ENCODE measurements around the gene NPR3.
"Not testable (repeated sequence)": the region's sequence is repeated elsewhere in the genome, so short reads cannot be mapped to it uniquely, and the experiment has no call there.

NPR3 gene

GRCh38 chr5:32769711-32770110 is 58.6 kb downstream of the NPR3 start:
- DNase-seq = no peak

- DNase-seq = no peak
These were observed 59.3 kb downstream of the NPR3 start for GRCh38 chr5:32770444-32770843.

GRCh38 chr5:32771037-32771436 is 59.9 kb downstream of the NPR3 start:
- no peak for DNase-seq

DNA sequence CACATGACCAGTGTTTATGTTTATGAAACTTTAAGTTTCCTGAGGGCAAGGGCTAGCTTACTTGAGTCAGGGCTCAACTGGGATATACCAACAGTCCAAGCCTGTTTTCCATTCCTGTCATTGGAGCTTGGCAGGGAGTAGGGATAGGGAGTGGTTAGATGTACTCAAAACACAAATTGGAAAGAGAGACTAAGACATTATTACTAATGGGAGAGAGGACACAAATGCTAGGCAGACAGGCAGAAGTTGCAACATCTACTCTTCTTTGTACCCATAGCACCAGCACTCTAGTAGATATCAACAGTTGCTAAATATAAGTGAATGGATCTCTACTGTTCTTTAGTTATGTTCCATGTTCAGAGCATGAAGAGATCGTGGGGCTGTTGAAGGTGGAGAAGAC is 62.8 kb downstream of the NPR3 start:
- DNase-seq = no peak

DNA sequence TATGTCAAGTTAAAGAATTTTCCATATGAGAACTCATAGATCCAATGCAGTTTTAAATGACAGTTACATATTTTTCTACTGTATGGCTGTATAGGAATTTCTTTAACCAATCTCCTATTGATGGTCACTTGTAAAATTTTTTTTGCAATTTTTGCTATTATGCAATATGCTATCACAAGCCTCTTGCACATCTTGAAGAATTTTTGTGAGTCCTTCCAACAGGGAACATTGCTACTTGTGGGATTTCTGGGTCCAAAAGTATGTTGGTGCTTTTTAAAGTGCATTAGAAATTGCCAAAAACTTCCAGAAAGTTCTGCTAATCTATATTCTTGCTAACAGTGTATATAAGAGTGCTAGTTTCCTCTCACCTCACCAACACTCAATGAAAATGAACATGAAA is 65.1 kb downstream of the NPR3 start:
- no peak for DNase-seq

GRCh38 chr5:32777222-32777621 is 66.1 kb downstream of the NPR3 start:
- DNase-seq = no peak

DNA sequence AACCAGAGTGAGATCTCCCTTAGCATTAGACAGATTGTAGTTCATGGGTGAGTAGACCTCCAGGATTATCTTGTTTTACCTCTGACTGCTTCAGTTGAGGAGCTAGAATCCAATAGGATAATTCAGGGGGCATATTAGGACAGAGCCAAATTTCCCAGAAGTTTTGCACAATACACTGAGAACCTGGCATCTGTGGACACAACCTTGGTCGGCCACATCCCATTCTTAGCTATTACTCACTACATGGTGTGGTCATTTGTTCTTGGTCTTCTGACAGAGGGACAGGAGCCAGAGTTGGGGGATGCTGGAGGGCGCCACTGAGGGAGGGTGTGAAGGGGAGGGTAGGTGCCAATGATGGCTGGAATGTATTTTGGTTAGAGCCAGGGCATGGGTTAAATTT is 66.6 kb downstream of the NPR3 start:
- no peak for DNase-seq

GRCh38 chr5:32778403-32778802 is 67.3 kb downstream of the NPR3 start:
- no peak for DNase-seq

GRCh38 chr5:32779754-32780415 is 68.8 kb downstream of the NPR3 start:
- no peak for DNase-seq

GRCh38 chr5:32780508-32780919 is 69.4 kb downstream of the NPR3 start:
- DNase-seq = no peak

DNA sequence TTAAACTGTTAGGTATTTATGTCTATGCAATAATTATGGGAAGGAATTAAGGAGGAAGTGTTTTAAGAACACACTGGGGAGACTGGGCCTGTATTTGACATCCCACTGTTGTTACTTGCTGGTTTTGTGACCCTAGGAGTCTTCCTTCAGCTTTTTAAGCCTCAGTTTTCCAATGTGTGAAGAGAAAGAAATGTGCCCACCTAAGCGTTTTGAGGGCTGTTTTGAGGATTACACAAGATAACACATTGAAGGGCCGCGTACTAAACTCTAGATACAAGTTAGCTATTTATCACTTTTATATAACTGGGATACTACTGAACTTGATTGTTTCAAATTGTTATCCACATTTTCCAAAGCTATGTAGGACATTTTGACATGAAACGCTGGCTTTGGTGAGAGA is 72.5 kb downstream of the NPR3 start:
- DNase-seq = no peak

DNA sequence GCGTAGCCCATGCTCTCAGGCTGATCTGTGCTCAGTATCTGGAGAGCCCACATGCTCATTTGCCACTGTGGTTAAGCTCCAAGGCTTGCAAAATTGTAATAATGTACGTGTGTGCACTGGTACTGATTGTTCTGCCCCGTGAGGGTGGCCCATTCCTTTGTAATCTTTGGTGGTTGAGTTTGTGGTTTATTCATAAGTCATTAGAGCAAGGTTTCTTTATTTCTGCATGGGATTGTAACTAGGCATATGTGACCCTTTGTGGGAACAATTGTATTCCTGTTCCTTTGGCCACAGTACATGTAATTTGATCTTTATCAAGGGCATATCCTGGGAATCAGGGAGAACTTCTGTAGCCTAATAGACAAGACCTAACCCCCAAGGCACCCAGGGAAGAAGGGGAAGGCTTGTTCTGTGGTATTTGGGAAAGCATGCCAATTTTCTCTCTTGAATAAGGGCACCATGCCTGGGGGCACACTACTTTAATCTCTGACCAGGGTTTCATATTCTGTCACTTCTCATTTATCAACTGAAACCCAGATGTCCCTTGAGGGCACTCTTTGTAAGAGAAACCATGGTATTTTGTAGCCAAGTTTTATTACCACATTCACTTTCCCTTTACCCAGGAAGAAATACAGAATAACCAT is 74.6 kb downstream of the NPR3 start:
- no peak for DNase-seq

- DNase-seq = no peak
These were observed 75.2 kb downstream of the NPR3 start for GRCh38 chr5:32786311-32786710.

DNA sequence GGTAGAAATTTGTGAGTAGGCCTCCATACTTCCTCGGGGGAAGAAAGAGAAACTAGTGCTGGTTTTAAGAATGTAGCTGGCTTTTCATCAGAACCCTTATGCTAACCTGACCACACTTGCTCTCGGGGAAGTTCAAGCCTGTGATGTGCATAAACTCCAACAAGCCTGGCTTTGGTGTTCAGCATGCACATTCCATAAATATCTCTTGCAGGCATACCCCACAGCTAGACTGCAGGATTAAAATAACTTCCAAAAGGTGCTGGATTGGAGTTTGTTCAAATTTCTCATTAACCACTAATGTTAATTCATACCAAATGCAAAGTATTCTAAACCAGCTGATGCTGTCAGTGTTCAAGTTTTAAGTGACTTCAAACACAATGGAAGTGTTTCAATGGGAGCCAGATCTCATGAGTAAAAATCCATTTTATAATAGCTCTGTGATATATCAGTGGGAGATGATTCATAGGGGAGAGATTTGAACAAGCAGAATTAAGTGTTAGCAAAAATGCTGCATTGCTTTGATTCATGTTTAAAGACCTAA is 79.4 kb downstream of the NPR3 start:
- no peak for DNase-seq

DNA sequence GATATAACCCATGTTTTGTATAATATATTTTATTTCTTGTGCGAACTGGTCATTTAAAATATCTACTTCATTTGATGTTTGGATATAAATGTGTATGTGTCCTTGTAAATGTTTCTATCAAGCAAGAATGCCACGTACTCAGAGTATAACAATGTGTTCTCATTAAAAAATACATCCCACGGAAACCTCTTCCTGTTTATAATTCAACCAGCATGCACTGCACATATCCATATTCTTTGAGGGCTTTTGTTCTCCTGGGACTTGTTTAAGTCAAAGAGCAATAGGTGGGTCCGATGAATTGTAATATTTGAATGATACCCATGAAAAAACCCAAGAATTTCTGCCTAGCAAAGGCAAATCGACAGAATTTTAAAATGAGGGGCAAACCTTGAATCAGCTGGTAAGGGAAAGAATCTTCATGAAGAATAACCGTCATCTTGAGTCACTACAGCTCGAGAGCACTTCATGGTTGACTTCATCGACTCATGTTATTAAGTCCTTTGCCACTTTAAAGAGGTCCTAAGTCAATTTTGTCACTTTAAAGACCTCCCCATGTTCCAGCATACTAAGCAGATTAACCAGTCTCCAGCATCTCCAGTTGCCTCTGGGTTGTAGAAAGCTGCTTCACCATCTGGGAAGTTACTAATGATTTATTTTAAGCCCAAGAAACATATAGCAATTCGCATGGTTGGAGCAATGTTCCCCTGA is 80.6 kb downstream of the NPR3 start:
- DNase-seq = no peak

DNA sequence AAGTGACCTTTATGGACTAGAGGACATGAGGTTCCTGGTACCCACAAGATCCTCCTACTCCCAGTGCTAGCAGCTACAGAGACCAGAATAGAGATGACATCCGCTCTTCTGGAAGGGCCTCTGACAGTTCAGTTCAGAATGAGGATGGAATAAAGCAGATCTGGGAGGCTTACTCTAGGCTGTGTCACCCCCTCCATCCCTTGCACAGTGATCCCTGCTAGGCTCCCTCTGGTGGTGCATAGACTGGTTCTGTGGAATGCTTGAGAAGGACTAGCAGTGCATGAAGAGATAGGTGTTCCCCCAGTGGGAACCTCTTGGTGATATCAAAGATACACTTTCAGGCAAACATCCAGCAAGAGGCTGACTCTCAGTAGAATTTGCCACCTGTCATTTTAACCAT is 83.0 kb downstream of the NPR3 start:
- DNase-seq = no peak

- DNase-seq = peak; percentile 34 to 41
These were observed 91.6 kb downstream of the NPR3 start for GRCh38 chr5:32802764-32803163.

GRCh38 chr5:32803656-32804055 is 92.5 kb downstream of the NPR3 start:
- DNase-seq = no peak

DNA sequence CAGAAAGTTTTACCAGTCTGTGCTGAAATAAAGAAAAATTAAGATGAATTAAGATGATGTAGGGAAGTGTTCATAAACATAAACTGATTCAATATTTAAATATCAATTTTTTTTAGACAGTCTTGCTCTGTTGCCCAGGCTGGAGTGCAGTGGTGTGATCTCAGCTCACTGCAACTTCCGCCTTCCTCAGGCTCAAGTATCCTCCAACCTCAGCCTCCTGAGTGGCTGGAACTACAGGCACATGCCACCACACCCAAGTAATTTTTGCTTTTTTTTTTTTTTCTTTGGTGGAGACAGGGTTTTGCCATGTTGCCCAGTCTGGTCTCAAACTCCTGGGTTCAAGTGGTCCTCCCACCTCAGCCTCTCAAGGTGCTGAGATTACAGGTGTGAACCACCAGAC is 94.3 kb downstream of the NPR3 start:
- not testable (repeated sequence) for DNase-seq

DNA sequence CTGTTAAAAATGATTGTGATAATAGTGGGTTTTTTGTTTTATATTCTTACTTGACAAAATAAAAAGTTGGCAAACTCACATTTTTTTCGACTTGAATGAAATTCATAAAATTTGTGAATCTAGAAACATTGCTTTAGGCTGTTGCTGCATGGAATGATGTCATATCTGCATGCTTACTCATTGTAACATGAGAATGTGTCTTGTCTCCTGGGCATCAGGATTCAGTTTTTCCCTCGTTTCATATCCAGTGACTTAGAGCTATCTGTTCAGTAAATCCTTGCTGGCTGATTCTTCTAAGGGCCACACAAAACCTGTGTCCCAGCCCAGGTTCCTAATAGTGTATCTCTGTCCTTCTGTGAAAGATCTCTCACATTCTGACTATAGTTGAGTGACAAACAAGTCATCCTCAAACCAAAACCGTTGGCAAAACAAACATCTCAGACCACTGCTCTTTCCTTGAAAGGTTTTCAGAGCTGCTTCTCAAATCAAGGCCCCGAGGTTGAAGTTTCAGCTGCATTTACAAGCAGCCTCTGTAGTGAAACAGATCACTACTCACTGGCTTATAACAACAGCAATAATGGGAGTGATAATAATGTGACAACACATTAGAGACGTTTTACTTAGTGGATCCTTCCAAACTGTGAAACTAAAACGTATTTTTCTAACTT is 95.0 kb downstream of the NPR3 start:
- no peak for DNase-seq

DNA sequence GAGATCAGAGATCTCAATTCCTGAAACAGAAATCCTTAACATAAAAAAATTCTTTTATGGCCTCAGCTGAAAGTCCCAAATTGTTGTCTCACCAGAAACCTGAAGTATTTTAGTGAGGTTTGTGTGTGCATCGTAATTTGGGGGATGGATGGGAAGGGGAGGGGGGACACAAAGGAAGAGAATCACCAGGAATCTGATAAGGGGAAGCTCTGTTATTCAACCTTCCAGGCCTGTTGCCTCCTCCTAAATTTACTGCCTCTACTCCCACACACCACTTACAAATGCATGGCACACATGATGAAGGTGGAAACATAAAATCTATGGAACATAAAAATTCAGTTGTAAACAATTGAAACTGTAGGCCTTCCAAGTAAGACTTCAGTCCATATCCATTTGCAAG is 97.7 kb downstream of the NPR3 start:
- DNase-seq = no peak

GRCh38 chr5:32810804-32811203 is 99.7 kb downstream of the NPR3 start:
- DNase-seq = no peak

DNA sequence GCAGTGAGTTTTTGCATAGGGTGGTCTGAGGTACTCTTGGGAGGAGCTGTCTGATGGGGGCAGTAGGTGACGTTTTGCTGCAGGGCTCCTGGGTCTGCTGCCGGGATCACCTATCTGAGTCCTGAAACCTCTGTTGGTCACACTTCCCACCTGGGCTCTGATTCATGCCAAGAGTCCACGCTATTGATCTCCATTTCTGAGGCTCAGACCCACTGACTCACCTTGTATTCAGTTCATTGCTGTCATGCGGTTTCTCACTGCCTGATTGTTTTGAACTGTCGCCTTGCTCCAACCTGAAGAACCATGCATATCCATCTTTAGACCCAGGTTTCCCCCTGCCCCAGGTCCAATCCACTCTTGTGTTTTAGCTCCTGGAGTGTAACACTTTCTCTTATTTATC is 101.3 kb downstream of the NPR3 start:
- DNase-seq = no peak

GRCh38 chr5:32814141-32814540 is 103.0 kb downstream of the NPR3 start:
- no peak for DNase-seq

Measured in NCI-H526 (cell line).